Astrocyte of the hippocampus (primary cell): ENCODE data around the gene AKAP6.
"Not testable (repeated sequence)": the region's sequence is repeated elsewhere in the genome, so short reads cannot be mapped to it uniquely, and the experiment has no call there.

Source experiments
- DNase-seq: peaks from one replicate; pipeline ENCODE4 v3.0.0; 2011; ENCODE audit warnings: low read depth, low spot score

AKAP6 gene

DNA sequence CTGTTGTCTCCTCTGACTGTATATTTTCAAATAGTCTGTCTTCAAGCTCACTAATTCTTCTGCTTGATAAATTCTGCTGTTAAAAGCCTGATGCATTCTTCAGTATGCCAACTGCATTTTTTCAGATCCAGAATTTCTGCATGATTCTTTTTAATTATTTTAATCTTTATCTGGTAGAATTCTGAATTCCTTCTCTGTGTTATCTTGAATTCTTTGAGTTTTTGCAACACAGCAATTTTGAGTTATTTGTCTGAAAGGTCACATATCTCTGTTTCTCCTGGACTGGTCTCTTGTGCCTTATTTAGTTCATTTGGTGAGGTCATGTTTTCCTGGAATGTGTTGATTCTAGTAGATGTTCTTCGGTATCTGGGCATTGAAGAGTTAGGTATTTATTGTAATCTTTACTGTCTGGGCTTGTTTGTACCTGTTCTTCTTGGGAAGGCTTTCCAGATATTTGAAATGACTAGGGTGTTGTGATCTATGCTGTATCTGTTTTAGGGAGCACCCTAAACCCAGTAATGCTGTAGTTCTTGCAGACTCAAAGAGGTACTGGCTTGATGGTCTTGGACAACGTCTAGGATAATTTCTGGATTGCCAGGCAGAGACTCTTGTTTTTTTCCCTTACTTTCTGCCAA is 415.8 kb downstream of the AKAP6 start:
- DNase-seq = no peak

DNA sequence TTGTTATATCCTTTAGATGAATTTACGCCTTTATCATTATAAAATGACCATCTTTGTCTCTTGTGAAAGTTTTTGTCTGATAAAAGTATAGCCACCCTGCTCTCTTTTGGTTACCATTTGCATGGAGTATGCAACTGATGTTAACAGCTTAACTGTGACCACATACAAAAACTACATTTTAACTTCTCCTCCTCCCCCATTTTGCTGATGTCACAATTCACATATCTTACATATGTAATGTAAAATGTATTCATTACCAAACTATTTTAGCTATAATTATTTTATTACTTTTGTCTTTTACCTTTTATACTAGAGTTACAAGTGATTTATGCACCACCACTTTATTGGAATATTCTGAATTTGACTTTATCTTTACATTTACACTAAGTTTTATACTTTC is 425.1 kb downstream of the AKAP6 start:
- DNase-seq = no peak

DNA sequence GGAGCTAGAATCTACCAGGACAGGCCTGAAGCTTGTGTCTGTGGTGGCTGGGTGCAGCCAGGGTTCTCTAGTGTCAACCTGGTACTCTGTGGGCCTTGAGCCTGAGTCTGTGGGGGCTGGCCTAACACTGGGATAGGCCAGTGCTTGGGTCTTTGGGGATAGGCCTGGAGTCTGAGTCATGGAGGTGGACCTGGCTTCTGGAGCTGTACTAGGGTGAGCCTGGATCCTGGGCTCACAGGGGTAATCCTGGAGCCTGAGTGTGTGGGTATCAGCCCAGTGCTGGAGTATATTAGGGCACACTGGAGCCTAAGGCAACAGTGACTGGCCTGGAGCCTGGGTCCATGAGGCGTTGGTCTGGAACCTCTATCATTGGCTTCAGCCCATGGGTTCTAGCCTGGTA is 427.1 kb downstream of the AKAP6 start:
- no peak for DNase-seq

DNA sequence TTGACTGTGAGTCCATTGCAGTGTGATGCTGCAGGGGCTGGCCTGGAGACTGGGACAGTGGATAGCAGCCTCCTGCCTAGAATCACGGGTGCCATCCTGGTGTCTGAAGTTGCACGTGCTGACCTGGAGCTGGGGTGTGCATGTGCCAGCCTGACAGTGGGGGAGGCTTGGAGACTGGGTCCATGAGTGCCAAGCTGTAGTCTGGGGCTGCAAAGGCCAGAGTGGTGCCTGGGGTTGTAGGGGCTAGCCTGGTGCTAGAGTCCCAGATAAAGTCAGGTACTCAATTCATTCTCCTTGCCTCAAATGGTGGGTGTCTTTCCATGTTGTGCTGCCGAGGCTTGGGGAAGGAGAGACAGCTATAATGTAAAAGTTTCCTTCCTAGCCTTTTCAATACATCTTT is 427.7 kb downstream of the AKAP6 start:
- DNase-seq = no peak

DNA sequence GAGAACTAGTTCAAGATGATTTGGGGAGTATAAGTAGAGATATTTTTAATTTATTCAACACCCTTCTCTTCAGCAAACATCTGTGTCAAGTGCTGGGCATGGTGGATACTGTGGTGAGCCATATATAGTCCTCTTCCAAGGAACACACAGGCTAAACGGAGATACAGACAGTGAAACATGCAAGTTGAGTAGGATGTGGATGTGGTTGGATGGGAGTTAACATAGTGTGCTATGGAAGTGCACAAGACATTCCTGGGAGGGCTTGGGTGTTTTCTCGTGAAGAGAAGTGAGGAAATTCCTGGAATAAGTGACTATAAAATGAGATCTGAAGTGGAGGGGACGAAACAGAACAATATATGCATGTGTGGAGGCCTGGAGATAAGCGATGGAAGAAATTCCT is 428.5 kb downstream of the AKAP6 start:
- DNase-seq = peak; percentile 67

DNA sequence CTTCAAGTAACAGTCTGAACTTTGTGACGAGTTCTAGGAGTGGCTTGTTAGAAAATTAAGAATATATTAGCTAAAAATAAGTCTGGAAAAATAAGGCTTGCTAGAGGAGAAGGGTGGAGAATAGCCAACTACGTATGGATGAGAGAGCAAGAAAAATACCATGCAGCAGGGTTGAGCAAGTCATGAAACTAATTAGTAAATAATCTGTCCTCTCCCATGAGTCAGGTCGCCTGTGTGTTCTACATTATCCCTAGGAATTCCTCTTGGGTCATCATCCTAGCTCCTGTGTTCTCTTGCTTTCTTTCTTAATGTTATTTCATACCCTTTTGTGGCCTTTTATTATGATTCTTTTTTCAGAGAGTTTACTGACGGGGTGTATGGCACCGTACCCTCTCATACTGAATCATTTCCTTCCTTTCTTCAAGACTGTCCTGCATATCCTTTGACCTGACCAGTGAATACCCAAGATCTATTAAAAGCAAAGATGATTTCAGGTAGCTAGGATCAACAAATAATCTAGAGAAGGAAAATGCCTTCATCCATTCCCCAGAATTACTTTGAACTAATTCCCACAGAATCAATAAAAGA is 432.4 kb downstream of the AKAP6 start:
- DNase-seq = peak; percentile 55

DNA sequence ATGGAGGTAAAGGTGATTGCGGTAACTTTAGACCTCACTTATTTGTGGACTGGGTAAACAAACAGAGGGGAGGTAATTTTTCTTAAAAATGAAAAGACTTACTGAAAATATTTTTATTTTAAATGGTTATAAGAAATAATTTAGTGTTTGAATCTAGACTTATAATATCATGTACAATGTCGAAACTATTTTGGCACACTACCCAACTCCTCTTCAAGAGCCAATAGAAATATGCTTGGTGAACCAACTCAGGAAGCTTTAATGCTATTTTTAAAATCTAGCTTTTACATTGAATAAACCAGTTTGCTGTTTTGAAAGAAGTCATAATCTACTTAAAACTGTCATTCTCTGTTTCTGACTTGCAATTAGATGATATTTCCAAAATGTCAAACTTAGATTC is 433.8 kb downstream of the AKAP6 start:
- DNase-seq = no peak

DNA sequence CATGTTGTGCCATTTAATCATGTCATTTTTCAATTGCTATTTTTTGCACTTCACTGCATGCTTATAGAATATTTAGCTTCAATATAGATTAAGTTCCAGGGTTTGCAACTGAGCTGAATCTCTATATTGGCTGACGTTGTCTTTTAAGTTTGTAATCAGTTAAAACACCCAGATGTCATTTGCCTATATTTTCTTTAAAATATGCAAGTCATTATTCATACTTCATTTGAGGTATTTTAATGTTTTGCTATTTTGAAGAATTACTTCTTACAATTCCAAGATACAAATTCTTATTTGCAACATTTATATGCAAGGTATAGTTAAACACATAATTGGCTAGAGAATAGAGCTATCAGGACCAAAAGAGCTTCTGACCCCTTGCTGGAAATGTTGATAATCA is 434.6 kb downstream of the AKAP6 start:
- DNase-seq = no peak

DNA sequence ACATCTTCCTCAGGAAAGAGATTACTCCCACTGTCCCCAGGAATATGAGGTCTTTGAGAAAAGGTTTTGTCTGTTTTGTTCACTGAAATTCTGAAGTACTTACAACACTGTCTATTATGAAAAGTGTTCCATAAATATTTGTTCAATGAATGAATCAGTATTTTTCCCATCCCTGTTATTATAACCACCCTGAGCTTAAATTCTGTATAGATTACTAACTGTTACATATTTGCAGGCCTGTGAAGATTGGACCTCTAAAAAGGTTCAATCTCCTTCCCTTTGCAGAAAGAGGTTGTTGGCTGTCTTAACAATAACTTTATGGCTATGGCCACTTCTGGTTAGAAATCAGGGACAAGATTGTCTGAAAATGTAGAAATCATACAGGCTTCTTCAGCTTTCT is 435.0 kb downstream of the AKAP6 start:
- peak; percentile 7 for DNase-seq

DNA sequence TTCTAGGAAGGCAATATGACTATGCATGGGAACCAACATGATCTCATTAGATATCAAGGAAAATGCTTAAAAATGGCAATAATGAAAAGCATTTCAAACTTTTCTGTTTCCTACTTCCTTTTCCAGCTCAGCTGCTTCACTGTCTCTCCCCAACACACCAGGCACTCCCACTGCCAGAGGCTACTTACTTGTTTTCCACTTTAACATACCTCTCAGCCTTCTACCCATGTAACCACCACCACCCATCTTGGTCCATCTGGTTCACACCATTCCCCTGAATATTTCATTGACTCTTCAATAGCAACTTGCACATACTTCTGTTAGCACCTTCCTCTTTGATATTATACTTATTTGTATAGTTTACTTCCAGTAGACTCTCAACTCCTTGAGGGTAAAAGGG is 441.3 kb downstream of the AKAP6 start:
- no peak for DNase-seq

DNA sequence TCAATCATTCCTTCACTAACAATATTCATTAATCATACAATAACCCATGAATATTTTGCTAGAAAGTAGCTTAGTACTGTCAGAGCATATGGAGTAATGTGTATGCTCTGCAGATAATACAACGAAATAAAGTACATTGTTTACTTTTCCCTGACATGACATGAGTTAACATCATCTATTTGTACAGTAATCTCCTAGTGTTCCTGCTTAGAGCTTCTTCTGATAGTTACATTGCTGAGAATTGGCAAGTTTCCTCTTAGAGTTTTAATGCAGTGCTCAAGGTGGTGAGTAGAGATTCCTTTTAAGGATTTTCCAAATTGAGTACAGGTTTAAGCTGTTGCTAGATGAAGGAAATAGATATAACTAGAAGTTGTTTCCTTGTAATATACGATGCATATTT is 445.1 kb downstream of the AKAP6 start:
- DNase-seq = no peak

DNA sequence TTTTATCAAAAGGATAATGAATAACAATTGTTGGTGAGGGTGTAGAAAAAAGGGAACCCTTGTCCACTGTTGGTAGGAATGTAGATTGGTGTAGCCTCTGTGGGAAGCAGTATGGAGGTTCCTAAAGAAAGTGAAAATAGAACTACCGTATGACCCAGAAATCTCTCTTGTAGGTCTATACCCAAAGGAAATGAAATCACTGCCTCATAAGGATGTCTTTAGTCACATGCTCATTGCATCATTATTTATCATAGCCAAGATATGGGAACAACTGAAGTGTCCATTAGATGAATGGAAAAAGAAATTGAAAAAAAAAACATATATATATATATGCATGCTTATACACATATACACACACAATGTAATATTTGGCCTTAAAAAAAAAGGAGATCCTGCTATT is 450.7 kb downstream of the AKAP6 start:
- DNase-seq = no peak

DNA sequence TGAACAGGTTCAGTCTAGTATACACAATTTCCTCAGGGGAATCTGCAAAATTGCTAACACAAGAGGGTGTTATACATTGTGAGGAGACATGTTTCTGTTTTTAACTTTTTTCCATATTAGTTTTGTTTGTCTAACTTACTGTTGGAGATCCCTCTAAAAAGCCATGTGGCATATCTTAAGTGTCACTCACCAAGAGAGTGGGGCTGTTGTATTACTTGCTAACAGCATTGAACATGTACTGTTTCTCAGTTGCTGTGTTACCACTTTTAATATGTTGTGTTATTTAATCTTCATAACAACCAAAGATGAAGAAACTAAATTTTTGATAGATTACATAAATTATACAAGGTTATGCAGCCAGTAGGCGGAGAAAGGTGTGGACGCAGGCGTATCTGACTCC is 455.3 kb downstream of the AKAP6 start:
- DNase-seq = no peak

DNA sequence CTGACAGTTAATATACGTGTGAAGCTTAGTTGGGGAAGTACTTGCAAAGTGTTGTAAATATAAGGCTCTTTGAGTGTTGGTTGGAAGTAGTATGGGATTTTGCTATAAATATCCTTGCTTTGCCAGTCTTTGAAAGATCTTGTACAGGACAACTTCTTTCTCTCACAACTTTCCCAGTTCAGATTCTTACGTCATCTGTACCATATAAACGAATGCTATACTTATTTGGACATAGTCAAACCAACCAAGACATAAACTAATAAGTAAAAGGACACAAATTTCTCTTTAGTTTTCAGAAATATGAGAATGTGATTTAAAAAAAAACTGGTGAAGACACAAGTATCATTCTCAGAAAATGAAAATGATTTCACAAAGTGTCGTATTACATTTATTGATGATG is 456.5 kb downstream of the AKAP6 start:
- no peak for DNase-seq

DNA sequence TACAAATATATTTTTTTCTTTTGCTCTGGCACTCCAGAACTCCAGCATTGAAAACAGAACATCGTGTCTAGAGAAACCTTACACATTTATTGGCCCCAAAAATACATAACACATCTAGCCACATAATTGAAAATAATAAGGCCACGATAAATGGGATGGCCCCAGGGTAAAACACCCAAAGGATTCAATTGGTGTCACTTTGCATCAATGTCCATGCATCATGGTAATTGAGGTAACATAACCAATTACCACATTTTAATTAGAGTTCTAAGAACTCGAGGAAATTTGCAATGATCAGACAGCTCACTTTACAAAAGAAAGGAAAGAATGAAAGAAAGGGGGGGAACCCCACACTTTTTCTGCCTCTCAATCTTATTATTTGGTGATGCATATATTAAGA is 457.8 kb downstream of the AKAP6 start:
- DNase-seq = no peak

DNA sequence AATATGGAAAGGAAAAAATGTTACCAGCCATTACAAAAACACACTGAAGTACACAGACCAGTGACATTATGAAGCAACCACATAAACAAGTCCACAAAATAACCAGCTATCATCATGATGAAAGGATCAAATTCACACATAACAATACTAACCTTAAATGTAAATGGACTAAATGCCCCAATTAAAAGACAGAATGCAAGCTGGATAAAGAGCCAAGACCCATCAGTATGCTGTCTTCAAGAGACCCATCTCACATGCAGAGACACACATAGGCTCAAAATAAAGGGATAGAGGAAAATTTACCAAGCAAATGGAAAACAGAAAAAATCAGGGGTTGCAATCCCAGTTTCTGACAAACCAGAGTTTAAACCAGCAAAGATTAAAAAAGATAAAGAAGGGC is 463.9 kb downstream of the AKAP6 start:
- not testable (repeated sequence) for DNase-seq

DNA sequence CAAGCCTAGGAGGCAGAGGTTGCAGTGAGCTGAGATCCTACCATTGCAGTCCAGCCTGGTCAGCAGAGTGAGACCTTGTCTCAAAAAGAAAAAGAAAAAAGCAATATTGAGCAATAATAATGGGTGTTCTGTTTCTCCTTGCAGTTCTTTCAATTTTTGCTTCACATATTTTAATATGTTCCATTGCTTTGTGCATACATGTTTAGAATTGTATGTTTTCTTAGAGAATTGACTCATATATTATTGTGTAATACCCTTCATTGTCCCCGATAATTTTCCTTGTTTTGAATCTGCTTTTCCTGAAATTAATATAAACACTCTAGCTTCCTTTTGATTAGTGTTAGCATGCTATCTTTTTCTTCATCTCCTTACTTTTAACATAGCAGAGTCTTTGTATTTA is 471.2 kb downstream of the AKAP6 start:
- DNase-seq = no peak

DNA sequence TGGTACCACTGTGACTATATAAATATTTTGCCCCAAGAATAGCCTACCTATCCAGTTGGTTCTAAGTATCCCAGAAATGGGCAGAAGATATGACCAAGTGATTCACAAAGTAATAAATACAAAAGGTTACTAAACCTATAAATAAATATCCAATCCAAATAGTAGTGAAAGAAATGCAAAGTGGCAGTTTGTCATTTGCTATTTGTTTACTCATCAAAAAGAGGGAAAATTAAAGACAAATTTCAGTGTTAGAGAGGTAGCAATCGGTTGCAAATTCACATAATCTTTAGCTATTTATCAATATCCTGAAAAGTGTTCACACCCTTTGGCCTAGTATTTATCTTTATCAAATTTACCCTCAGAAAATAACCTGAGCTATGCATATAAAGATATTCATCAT is 473.2 kb downstream of the AKAP6 start:
- DNase-seq = no peak

DNA sequence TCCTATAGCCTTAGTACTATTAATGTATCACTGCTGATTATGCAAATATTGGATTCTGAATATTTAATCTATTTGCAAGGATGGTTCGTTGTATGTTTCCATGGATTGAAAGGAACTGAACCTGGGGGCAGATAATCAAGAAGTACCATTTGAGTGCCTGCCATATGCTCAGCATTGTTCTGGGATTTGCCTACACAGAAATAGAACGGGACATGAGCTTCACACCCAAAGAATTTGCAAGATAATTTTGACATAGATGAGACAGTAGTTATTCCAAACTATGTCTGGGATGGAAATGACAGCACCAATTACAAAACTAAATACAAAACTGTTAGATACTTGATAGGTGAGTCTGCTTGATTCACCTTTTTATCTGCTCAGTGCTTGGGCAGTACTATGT is 476.9 kb downstream of the AKAP6 start:
- no peak for DNase-seq

DNA sequence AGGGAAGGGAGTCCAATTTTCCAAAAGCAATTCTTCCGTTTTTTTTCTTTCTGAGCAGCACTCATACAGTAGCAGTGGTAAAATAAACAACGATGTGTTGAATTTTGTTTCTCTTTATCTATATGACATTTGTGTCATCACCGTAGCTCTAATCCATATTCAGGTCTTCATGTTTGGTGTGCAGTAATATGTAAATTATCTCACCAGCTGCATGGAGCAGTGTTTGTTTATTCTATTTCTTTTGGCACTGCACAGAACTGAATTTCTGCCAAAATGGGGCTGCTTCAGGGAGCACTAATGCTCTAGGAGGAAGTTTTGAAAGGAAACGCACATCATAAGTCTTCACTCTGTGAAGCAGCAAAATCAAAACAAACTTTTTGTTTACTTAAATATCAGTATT is 479.5 kb downstream of the AKAP6 start:
- DNase-seq = peak; percentile 85

DNA sequence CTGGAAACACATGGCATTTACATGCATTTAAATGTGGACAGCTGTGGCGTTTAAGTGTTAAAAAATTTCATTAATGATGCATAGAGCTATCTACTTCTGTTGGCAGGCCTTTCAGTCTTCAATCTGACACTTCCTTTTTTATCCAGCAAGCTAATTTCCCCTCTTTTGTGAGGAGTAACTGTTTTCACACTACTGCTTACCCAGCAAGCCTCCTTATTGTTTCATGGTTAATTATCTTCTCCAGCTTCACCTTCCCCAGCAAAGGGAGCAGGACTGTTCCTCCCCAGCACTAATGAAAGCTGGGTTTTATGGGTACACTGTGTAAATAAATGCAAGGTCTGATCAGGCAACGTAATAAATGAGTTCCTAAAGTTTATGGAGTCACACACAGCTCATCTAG is 480.2 kb downstream of the AKAP6 start:
- no peak for DNase-seq

DNA sequence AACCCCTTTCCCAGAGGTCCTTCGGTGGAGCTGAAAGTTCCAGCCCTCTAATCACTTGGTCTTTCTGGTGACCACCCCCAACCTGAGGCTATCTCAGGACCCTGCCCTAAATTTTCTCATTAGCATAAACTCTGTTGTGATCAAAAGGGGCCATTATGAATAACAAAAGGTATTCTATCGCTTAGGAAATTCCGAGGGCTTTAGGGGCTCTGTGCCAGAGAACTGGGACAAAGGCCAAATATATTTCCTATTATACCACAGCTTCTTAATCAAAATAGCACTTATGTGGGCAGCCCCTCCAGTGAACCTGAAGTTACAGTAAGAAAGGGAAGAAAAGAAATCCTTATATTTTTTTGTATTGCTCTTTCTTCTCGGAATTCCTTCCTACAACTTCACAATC is 484.3 kb downstream of the AKAP6 start:
- peak; percentile 86 for DNase-seq

DNA sequence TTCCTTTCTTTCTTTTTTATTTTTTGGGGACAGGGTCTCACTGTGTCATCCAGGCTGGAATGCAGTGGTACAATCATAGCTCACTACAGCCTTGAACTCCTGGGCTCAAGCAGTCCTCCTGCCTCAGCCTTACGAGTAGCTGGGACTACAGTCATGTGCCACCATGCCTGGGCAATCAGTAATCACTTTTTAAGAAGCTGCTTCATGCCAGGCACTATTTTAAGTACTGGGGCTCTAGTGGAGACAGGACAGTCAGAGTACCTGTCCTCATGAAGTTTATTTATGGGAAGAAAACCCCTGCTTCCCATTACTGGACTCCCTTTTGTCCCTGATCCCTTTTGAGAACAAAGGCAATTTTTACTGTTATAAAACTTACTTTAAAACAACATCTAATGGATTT is 485.6 kb downstream of the AKAP6 start:
- DNase-seq = no peak

DNA sequence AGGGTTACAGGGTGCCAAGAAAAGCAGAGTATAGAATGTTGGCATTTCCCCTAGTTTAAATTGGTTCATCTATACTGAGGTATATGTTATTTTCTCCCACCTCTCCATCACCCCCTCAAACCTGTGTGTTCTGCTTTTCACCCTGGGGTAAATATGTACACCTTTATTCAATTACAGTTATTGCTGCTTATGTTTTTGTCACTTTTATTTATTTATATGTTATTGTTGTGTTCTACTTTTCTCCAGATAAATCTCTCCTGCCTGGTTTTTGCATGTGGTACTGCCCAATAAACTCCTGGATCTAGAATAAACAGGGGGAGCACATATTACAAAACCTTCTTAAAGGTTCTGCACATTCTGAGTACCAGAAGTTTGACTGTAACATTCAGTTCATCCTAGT is 487.5 kb downstream of the AKAP6 start:
- no peak for DNase-seq
